Tibial artery (tissue), 4 donors: Measurements from ENCODE around the gene ABCC8.

Experiments
- DNase-seq, 2 donors: peaks; one replicate each; pipeline ENCODE4 v3.0.0-alpha.2; 2019
- H3K27ac ChIP-seq, 2 donors: fragments of 200-600 bp; sonication (generic) in 1 of 2; 1 replicate in 1 of 2; 2 replicates in 1 of 2; pipeline ENCODE4 v1.5.1; 2018 to 2019; ENCODE audit warnings: mild to moderate bottlenecking in 1 of 2
- H3K27me3 ChIP-seq, 2 donors: fragments of 200-600 bp; sonication (generic) in 1 of 2; one replicate each; pipeline versions ENCODE4 v1.5.1 to v1.6.0; 2016 to 2019
- H3K36me3 ChIP-seq, 3 donors: fragments of 200-600 bp; sonication (generic) in 2 of 3; one replicate each; pipeline ENCODE4 v1.5.1; 2016 to 2019; ENCODE audit warnings: mild to moderate bottlenecking in 2 of 3
- H3K4me1 ChIP-seq, 4 donors: fragments of 200-600 bp; sonication (generic) in 2 of 4; 1 replicate in 3 of 4; 2 replicates in 1 of 4; pipeline ENCODE4 v1.5.1; 2016 to 2019
- H3K4me3 ChIP-seq, 2 donors: fragments of 200-600 bp; sonication (generic) in 1 of 2; 1 replicate in 1 of 2; 2 replicates in 1 of 2; pipeline ENCODE4 v1.5.1; 2018 to 2019; ENCODE audit warnings: mild to moderate bottlenecking in 2 of 2
- H3K9me3 ChIP-seq, 3 donors: fragments of 200-600 bp; sonication (generic) in 1 of 3; one replicate each; pipeline ENCODE4 v1.5.1; 2016 to 2019
- intact Hi-C: fragments of 100-400 bp; cut with DNase I; formaldehyde crosslinking; loops from one replicate; pipeline ENCODE4 v1.15.0; 2023; ENCODE audit warnings: low total_unique reads
- TF ChIP-seq, protein P1 (sequence below), 2 experiments: fragments of 200-600 bp in 1 of 2; fragments of 450-650 bp in 1 of 2; IDR thresholded peaks; one replicate each; pipeline ENCODE4 v1.5.1; 2017 to 2019; ENCODE audit warnings: antibody characterized with exemption in 2 of 2, mild to moderate bottlenecking in 1 of 2, moderate library complexity in 1 of 2

The ABCC8 gene

DNA sequence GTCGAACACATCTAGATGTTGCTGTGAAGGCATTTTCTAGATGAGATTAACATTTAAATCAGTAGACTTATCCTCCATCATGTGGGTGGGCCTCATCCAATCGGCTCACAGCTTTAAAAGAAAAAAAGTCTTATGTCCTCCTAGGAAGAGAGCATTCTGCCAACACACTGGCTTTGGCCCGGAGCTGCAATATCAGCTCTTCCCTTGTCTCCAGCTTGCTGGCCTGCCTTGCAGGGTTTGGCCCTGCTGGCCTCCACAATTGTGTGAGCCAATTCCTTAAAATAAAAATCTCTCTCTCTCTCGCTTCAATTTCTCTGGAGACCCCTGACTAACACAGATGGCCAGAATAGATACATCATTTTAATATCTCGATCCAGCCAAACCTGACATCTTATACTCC is 13.1 kb upstream of the ABCC8 start:
- H3K9me3 ChIP-seq = no peaks in the 10 kb centered on the region
- peaks cover 0 to 23% of the 10 kb centered on the region in 2 donors for H3K27me3 ChIP-seq
- TF ChIP-seq, protein P1, sequence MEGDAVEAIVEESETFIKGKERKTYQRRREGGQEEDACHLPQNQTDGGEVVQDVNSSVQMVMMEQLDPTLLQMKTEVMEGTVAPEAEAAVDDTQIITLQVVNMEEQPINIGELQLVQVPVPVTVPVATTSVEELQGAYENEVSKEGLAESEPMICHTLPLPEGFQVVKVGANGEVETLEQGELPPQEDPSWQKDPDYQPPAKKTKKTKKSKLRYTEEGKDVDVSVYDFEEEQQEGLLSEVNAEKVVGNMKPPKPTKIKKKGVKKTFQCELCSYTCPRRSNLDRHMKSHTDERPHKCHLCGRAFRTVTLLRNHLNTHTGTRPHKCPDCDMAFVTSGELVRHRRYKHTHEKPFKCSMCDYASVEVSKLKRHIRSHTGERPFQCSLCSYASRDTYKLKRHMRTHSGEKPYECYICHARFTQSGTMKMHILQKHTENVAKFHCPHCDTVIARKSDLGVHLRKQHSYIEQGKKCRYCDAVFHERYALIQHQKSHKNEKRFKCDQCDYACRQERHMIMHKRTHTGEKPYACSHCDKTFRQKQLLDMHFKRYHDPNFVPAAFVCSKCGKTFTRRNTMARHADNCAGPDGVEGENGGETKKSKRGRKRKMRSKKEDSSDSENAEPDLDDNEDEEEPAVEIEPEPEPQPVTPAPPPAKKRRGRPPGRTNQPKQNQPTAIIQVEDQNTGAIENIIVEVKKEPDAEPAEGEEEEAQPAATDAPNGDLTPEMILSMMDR (IDR thresholded peaks at IDR 0.05) = no peak
- no peaks in the 10 kb centered on the region for H3K4me1 ChIP-seq
- H3K4me3 ChIP-seq = no peak overlapping the region
- intact Hi-C loops = no loop called here
- no peak for DNase-seq
- no peaks in the 10 kb centered on the region for H3K36me3 ChIP-seq
- H3K27ac ChIP-seq = no peak overlapping the region

DNA sequence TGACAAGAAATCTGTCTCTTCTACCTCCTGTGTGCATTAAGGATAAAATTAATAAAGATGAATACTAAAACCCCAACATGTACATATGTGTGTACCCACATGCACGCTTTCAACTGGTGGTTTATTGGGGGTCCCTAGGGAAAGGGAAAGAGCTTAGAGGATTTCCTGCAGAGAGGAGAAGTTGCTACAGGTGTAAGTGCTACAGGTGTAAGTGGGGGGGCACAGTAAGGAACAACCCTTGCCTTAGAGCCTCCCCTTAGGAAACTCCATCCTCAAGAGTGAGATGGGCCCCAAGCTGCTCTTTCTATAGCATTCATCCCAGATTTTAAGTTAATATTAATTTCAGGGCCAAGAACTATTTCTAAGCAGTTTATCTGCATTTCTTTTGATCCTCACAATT is 11.9 kb upstream of the ABCC8 start:
- Histone ChIP-seq H3K27ac (no peak overlapping the region), H3K36me3 (no peaks in the 10 kb centered on the region), H3K4me3 (no peak overlapping the region), H3K27me3 (peaks cover 0 to 23% of the 10 kb centered on the region in 2 donors), H3K4me1 (no peaks in the 10 kb centered on the region), H3K9me3 (no peaks in the 10 kb centered on the region)
- TF ChIP-seq, protein P1 (IDR thresholded peaks at IDR 0.05) = no peak
- intact Hi-C loops = no loop called here
- no peak for DNase-seq

GRCh38 chr11:17486646-17487045 is 10.0 kb upstream of the ABCC8 start:
- Histone ChIP-seq H3K9me3 (no peaks in the 10 kb centered on the region), H3K36me3 (no peaks in the 10 kb centered on the region), H3K27me3 (peaks cover 0 to 15% of the 10 kb centered on the region in 2 donors), H3K27ac (no peak overlapping the region), H3K4me3 (no peak overlapping the region), H3K4me1 (no peaks in the 10 kb centered on the region)
- no peak for DNase-seq
- TF ChIP-seq, protein P1 (IDR thresholded peaks at IDR 0.05) = no peak
- intact Hi-C loops = no loop called here

DNA sequence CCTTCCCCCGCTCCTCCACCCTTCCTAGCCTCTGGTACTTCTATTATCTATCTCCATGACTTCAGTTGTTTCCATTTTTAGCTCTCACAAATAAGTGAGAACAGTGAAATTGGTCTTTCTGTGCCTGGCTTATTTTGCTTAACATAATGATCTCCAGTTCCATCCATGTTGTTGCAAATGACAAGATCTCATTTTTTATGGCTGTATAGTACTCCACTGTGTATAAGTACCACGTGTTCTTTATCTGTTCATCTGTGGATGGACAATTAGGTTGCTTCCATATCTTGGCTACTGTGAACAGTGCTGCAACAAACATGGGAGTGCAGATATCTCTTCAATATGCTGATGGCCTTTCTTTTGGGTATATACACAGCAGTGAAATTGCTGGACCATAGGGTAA is 6.9 kb upstream of the ABCC8 start:
- Histone ChIP-seq H3K4me3 (no peak overlapping the region), H3K27me3 (peaks cover 0 to 16% of the 10 kb centered on the region in 2 donors), H3K4me1 (peaks cover 0 to 7% (median 0%) of the 10 kb centered on the region in 4 donors), H3K9me3 (no peaks in the 10 kb centered on the region), H3K36me3 (no peaks in the 10 kb centered on the region), H3K27ac (no peak overlapping the region)
- TF ChIP-seq, protein P1 (IDR thresholded peaks at IDR 0.05) = no peak
- no peak for DNase-seq
- intact Hi-C loops = no loop called here

- intact Hi-C loops = no loop called here
- no peak overlapping the region for H3K4me3 ChIP-seq
- H3K36me3 ChIP-seq = no peaks in the 10 kb centered on the region
- H3K27me3 ChIP-seq = peaks cover 0 to 27% of the 10 kb centered on the region in 2 donors
- no peaks in the 10 kb centered on the region for H3K9me3 ChIP-seq
- no peak for DNase-seq
- no peak overlapping the region for H3K27ac ChIP-seq
- H3K4me1 ChIP-seq = peaks cover 0 to 7% (median 0%) of the 10 kb centered on the region in 4 donors
- TF ChIP-seq, protein P1 (IDR thresholded peaks at IDR 0.05) = no peak
Observed at GRCh38 chr11:17481905-17482304, 5.3 kb upstream of the ABCC8 start.
